K562 (cell line): ENCODE data around the gene PIGH. TPM values are rescaled to one million over a fixed set of nuclear protein-coding genes. Genes with fewer than 3 reads are reported as not detected.

Experiments used
- ATAC-seq: fragments of 200-7000 bp; cut with Tn5 transposase; 3 replicates; pipeline ENCODE4 v1.9.1; 2020; ENCODE audit warnings: moderate library complexity
- BruUV-seq: library from RNA; stranded (reverse); fragments of 400-500 nt; replicated peaks from 2 replicates; lab custom pipeline; 2021; lab: Mats Ljungman, UMichigan
- CTCF ChIA-PET: fragments of 300-600 bp; formaldehyde crosslinking; extraction: SDS; loops from one replicate; lab custom pipeline; 2021; ENCODE audit warnings: low intra/inter-chr PET ratio; lab: Yijun Ruan, JAX
- POLR2A ChIA-PET: fragments of 300-600, 350-650 bp; sonication (Branson Sonifier 250); formaldehyde crosslinking; extraction: SDS; loops from one replicate; lab custom pipeline; 2021; ENCODE audit warnings: antibody characterized with exemption, inconsistent platforms; lab: Yijun Ruan, JAX
- DNase-seq, 4 experiments: peaks; one replicate each; pipeline versions ENCODE4 v3.0.0 to v3.0.0-alpha.2; 2011 to 2018; ENCODE audit warnings: low spot score in 3 of 4, mixed read lengths in 3 of 4; ENCODE audit errors: extremely low read depth in 1 of 4
- FAIRE-seq: peaks from 2 replicates; lab custom pipeline; 2011; peaks lifted over from hg19 to GRCh38; lab: Jason Lieb, UNC
- H2AFZ ChIP-seq: 2 replicates; pipeline ENCODE4 v1.6.0; 2011; ENCODE audit warnings: low read depth, low read length, control low read depth, inconsistent platforms
- H3K27ac ChIP-seq: fragments of 200-600 bp; 3 replicates; pipeline ENCODE4 v1.8.0; 2011; ENCODE audit warnings: low read depth, mild to moderate bottlenecking, control low read depth, inconsistent platforms, low read length, moderate library complexity, mixed read lengths; ENCODE audit errors: extremely low read depth
- H3K27me3 ChIP-seq, 2 experiments: fragments of 300-600 bp in 1 of 2; 2 replicates in 1 of 2; 3 replicates in 1 of 2; pipeline versions ENCODE4 v1.6.0 to v1.8.0; 2011; ENCODE audit warnings: inconsistent platforms in 2 of 2, low read length in 2 of 2, mild to moderate bottlenecking in 1 of 2, mixed read lengths in 1 of 2, moderate library complexity in 1 of 2; ENCODE audit not compliant: control insufficient read depth in 2 of 2, insufficient read depth in 2 of 2
- H3K36me3 ChIP-seq: fragments of 300-600 bp; 3 replicates; pipeline ENCODE4 v1.8.0; 2011; ENCODE audit warnings: mild to moderate bottlenecking, low read length, inconsistent platforms; ENCODE audit not compliant: control insufficient read depth, insufficient read depth
- H3K4me1 ChIP-seq, 2 experiments: fragments of 200-600 bp in 1 of 2; replicated peaks in 1 of 2; 2 replicates in 1 of 2; 3 replicates in 1 of 2; pipeline versions ENCODE4 v1.5.1 to v1.8.0; 2011; ENCODE audit warnings: inconsistent platforms in 2 of 2, low read length in 2 of 2, mild to moderate bottlenecking in 1 of 2, mixed read lengths in 1 of 2, moderate library complexity in 1 of 2; ENCODE audit not compliant: control insufficient read depth in 2 of 2, insufficient read depth in 2 of 2
- H3K4me2 ChIP-seq: 2 replicates; pipeline ENCODE4 v1.6.1; 2011; ENCODE audit warnings: low read length, control low read depth, inconsistent platforms, mixed read lengths; ENCODE audit not compliant: insufficient read depth
- H3K4me3 ChIP-seq: fragments of 200-600 bp; sonication (generic), shearing (Covaris generic); 2 replicates; pipeline ENCODE4 v1.5.1; 2016; ENCODE audit warnings: control low read depth, inconsistent platforms
- H3K79me2 ChIP-seq: fragments of 200-600 bp; 3 replicates; pipeline ENCODE4 v1.8.0; 2011; ENCODE audit warnings: low read length, inconsistent platforms; ENCODE audit not compliant: control insufficient read depth, insufficient read depth
- H3K9ac ChIP-seq, 2 experiments: 2 replicates each; pipeline versions ENCODE4 v1.6.0 to v1.6.1; 2011; ENCODE audit warnings: low read depth in 2 of 2, low read length in 2 of 2, control low read depth in 1 of 2, inconsistent platforms in 1 of 2, mild to moderate bottlenecking in 1 of 2, mixed read lengths in 1 of 2; ENCODE audit not compliant: insufficient read depth in 1 of 2
- H3K9me1 ChIP-seq: one replicate; pipeline ENCODE4 v1.6.0; 2011; ENCODE audit warnings: inconsistent platforms, mild to moderate bottlenecking, low read length, moderate library complexity; ENCODE audit not compliant: control insufficient read depth, insufficient read depth
- H3K9me3 ChIP-seq: replicated peaks from 2 replicates; pipeline ENCODE4 v1.5.1; 2011; ENCODE audit warnings: low read depth, low read length, inconsistent platforms; ENCODE audit not compliant: control insufficient read depth, insufficient read depth
- H4K20me1 ChIP-seq: replicated peaks from 2 replicates; pipeline ENCODE4 v1.6.1; 2011; ENCODE audit warnings: low read length, inconsistent platforms, mixed read lengths; ENCODE audit not compliant: control insufficient read depth, insufficient read depth
- GABPB1 ChIP-seq: sonication (generic); formaldehyde crosslinking; IDR thresholded peaks from 2 replicates; pipeline ENCODE4 v1.8.0; 2022; ENCODE audit warnings: mild to moderate bottlenecking, missing genetic modification reagents
- RCOR1 ChIP-seq, 2 experiments: IDR thresholded peaks; 2 replicates each; pipeline ENCODE4 v1.6.1; 2012; ENCODE audit warnings: low read depth in 2 of 2, low read length in 2 of 2, borderline replicate concordance in 1 of 2, improper control_type of control experiment in 1 of 2
- RFX1 ChIP-seq: fragments of 450-650 bp; IDR thresholded peaks from 2 replicates; pipeline ENCODE4 v1.6.1; 2016; ENCODE audit warnings: mild to moderate bottlenecking, moderate library complexity
- SUPT5H ChIP-seq: fragments of 450-650 bp; IDR thresholded peaks from 2 replicates; pipeline ENCODE4 v1.6.1; 2016
- ZSCAN29 ChIP-seq: fragments of 450-650 bp; IDR thresholded peaks from 2 replicates; pipeline ENCODE4 v1.6.1; 2017
- WGBS: fragments of 100-300 bp; shearing (Covaris generic); methylation state at CpG from one replicate; pipeline ENCODE4 v1.1.6; 2016; ENCODE audit warnings: low coverage, mixed read lengths; ENCODE audit not compliant: insufficient coverage; ENCODE audit errors: missing lambda C conversion rate; 5-methylcytosine and 5-hydroxymethylcytosine counted together
- in situ Hi-C: fragments of 300-500 bp; cut with MboI; formaldehyde crosslinking; loops from 4 replicates; pipeline ENCODE4 v1.15.0; 2018; ENCODE audit warnings: inconsistent platforms, mixed read lengths
- intact Hi-C: fragments of 100-400 bp; cut with micrococcal nuclease; formaldehyde crosslinking; loops from 2 replicates; pipeline ENCODE4 v1.14.2; 2022
- polyA plus RNA-seq, 8 experiments: library from polyadenylated mRNA; depleted of rRNA in 4 of 8; stranded (reverse) in 5 of 8; unstranded in 3 of 8; fragments of >200 nt; fragmentation: Nextera tagmentation in 2 of 8; fragmentation: Illumina TruSeq in 1 of 8; extraction: Ambion mirVana in 2 of 8; extraction: Trizol in 1 of 8; gene quantifications; 2 replicates each; pipeline versions ENCODE4 v1.2.1 to v1.2.3, GENCODE V29; 2011 to 2014; ENCODE audit warnings: inconsistent platforms in 1 of 8, missing spikeins in 1 of 8
- total RNA-seq, 7 experiments: library from RNA; depleted of rRNA in 6 of 7; stranded (reverse); fragments of >200 nt in 6 of 7; fragmentation: Illumina TruSeq in 2 of 7; extraction: Trizol in 2 of 7; gene quantifications; 2 replicates each; pipeline versions ENCODE4 v1.2.1 to v1.2.3, GENCODE V29; 2011 to 2021; ENCODE audit warnings: low replicate concordance in 1 of 7
- TF ChIP-seq, protein P1 (sequence below): fragments of 450-650 bp; formaldehyde crosslinking; IDR thresholded peaks from 2 replicates; pipeline ENCODE4 v1.4.0; 2020; ENCODE audit warnings: mild to moderate bottlenecking, mixed read lengths
- TF ChIP-seq, protein P2 (sequence below): fragments of 450-650 bp; formaldehyde crosslinking; IDR thresholded peaks from 2 replicates; pipeline ENCODE4 v1.4.0; 2022; ENCODE audit warnings: missing genetic modification characterization
- TF ChIP-seq, protein P3 (sequence below): IDR thresholded peaks from 2 replicates; pipeline ENCODE4 v1.6.1; 2011; ENCODE audit warnings: borderline replicate concordance, low read depth, mild to moderate bottlenecking, moderate library complexity, low read length; ENCODE audit not compliant: insufficient read depth, poor library complexity, severe bottlenecking

Gene PIGH
- total and polyA plus RNA-seq, 9 of the 15 experiments (the other 6 are each of a cell fraction or from before 2014, with no cell fraction given) = 21.1 to 53.4 (median 24.7) TPM

DNA sequence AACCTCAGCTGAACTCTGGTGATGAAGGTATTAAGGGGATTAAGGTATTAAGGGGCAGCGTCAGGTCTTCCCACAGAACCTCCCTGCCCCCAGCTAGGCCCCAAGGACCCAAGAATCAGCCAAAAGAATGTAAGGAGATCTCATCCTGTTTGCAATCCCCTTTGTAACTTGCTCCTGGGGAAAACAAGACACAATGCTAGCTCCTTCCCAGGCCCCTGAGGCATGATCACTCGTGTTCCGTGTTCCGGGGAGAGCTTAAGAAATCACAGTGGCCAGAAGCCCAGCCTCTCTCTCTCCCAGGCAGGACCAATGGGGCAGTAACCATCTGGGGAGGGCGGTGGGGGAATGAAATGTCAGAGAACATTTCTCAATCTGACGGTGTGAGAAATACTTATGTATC, 33.2 kb downstream of the PIGH start:
- Histone ChIP-seq H3K9me1 (no peaks in the 10 kb centered on the region), H3K27ac (no peak overlapping the region), H3K4me2 (no peak overlapping the region), H3K9ac (no peak overlapping the region), H3K9me3 (no peaks in the 10 kb centered on the region), H4K20me1 (no peaks in the 10 kb centered on the region), H3K4me3 (no peak overlapping the region), H2AFZ (no peak overlapping the region), H3K36me3 (no peaks in the 10 kb centered on the region), H3K79me2 (no peaks in the 10 kb centered on the region), H3K4me1 (peaks cover 0 to 3% of the 10 kb centered on the region in 2 experiments; a peak in 1 of 5 replicates), H3K27me3 (no peaks in the 10 kb centered on the region)
- no peak for FAIRE-seq
- intact Hi-C loops (no loop called here), in situ Hi-C loops (loop anchor here (5.0 kb wide), 1 partner anchor 40 kb away; no protein-coding TSS in a partner anchor)
- TF ChIP-seq, protein P1, sequence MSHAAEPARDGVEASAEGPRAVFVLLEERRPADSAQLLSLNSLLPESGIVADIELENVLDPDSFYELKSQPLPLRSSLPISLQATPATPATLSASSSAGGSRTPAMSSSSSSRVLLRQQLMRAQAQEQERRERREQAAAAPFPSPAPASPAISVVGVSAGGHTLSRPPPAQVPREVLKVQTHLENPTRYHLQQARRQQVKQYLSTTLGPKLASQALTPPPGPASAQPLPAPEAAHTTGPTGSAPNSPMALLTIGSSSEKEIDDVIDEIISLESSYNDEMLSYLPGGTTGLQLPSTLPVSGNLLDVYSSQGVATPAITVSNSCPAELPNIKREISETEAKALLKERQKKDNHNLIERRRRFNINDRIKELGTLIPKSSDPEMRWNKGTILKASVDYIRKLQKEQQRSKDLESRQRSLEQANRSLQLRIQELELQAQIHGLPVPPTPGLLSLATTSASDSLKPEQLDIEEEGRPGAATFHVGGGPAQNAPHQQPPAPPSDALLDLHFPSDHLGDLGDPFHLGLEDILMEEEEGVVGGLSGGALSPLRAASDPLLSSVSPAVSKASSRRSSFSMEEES (CRISPR knock-in tag) = no peak
- no peak for TF ChIP-seq RFX1
- CTCF ChIA-PET = no interaction called here
- no peak for DNase-seq
- no peak for ATAC-seq
- 27% methylated on average over 5 of the region's 6 CpGs for WGBS
- BruUV-seq = no TSS peak
- POLR2A ChIA-PET = no interaction called here

DNA sequence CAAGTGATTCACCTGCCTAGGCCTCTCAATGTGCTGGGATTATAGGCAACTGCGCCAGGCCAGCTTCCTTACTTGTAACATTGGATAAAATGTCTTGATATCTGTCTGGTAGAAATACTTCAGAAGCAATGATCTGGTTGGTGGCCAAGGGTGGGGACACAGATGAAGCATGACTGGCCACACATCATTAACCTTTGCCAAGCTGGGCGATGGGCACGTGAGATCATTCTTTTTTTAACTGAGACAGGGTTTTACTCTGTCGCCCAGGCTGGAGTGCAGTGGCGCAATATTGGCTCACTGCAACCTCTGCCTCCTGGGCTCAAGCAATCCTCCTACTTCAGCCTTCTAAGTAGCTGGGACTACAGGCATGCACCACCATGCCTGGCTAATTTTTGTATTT, 35.8 kb downstream of the PIGH start:
- Histone ChIP-seq H3K9me1 (no peaks in the 10 kb centered on the region), H3K27ac (no peak overlapping the region), H3K36me3 (no peaks in the 10 kb centered on the region; the same call in 2 of the 3 replicates), H3K9me3 (no peaks in the 10 kb centered on the region), H3K4me2 (no peak overlapping the region), H3K4me1 (no peaks in the 10 kb centered on the region), H4K20me1 (no peaks in the 10 kb centered on the region), H3K27me3 (no peaks in the 10 kb centered on the region), H3K4me3 (no peak overlapping the region), H3K9ac (no peak overlapping the region), H2AFZ (no peak overlapping the region), H3K79me2 (no peaks in the 10 kb centered on the region)
- ChIA-PET POLR2A (interaction anchor here (0.7 kb wide), 1 partner anchor 1780 kb away, joined by 4 read pairs; no protein-coding TSS in a partner anchor), CTCF (no interaction called here)
- intact Hi-C loops = no loop called here
- WGBS = 41% methylated on average over 4 of the region's 5 CpGs
- in situ Hi-C loops = no loop called here
- FAIRE-seq = no peak
- no peak for ATAC-seq
- DNase-seq = no peak
- BruUV-seq = no TSS peak
- no peak for TF ChIP-seq GABPB1 (CRISPR knock-in tag)
- TF ChIP-seq SUPT5H = no peak
- no peak for TF ChIP-seq ZSCAN29
- TF ChIP-seq, protein P2, sequence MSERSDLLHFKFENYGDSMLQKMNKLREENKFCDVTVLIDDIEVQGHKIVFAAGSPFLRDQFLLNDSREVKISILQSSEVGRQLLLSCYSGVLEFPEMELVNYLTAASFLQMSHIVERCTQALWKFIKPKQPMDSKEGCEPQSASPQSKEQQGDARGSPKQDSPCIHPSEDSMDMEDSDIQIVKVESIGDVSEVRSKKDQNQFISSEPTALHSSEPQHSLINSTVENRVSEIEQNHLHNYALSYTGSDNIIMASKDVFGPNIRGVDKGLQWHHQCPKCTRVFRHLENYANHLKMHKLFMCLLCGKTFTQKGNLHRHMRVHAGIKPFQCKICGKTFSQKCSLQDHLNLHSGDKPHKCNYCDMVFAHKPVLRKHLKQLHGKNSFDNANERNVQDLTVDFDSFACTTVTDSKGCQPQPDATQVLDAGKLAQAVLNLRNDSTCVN = no peak
- TF ChIP-seq RCOR1 (IDR thresholded peaks at IDR 0.05; ENCODE audit: borderline replicate concordance in 1 of 2, low read depth in 2 of 2, low read length in 2 of 2) = no peak
- TF ChIP-seq, protein P3, sequence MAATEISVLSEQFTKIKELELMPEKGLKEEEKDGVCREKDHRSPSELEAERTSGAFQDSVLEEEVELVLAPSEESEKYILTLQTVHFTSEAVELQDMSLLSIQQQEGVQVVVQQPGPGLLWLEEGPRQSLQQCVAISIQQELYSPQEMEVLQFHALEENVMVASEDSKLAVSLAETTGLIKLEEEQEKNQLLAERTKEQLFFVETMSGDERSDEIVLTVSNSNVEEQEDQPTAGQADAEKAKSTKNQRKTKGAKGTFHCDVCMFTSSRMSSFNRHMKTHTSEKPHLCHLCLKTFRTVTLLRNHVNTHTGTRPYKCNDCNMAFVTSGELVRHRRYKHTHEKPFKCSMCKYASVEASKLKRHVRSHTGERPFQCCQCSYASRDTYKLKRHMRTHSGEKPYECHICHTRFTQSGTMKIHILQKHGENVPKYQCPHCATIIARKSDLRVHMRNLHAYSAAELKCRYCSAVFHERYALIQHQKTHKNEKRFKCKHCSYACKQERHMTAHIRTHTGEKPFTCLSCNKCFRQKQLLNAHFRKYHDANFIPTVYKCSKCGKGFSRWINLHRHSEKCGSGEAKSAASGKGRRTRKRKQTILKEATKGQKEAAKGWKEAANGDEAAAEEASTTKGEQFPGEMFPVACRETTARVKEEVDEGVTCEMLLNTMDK = no peak
